ENCODE results near the gene TAF11L12.
"Not testable (repeated sequence)": the region's sequence is repeated elsewhere in the genome, so short reads cannot be mapped to it uniquely, and the experiment has no call there.

The TAF11L12 gene

DNA sequence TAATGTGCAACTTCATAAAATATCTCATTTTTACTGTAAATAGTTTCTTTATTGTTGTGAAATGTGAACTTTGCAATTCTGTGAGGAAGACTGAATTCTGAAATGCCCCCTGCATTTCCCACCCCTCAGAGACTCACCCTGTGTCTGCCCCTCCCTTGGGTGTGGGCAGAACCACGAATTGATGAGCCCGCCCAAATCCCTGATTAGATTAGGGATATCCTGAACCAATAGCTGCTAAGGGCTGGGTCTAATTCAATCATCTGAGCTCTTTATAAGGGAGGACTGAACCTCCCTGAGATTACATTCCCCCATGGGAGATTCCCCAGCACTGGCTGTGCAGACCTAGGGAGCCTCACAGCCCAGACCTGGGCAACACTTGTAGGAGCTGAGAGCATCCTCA, at the start of gene TAF11L12:
TAF11L12 (plus strand) TSS at position 301 of the 400 bp plus-strand sequence.
- DNase-seq (ENCODE audit: low read depth), result not testable (repeated sequence)

DNA sequence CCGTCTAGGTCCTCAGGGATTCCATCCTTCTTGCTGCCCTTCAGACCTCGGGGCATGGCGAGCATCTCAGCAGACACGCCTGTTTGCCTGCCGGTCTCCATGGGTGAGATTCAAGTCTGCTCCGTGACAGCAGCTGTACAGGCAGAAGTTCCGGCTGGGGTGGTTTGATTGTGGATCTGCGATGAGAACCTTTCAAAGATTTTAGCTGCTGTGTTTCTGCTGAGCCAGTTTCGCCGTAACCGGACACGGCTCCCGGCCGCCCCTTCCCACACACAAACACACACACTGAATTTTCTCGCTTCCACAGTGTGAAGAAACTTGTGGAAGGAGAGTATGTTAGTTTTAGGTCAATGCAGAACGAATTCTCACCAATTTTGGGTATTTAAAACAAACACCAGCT, 24.5 kb upstream of the TAF11L12 start, which contains the start of gene TAF11L7:
TAF11L7 (minus strand) TSS at position 101 of the 400 bp plus-strand sequence.
- not testable (repeated sequence) for DNase-seq (ENCODE audit: low read depth)

DNA sequence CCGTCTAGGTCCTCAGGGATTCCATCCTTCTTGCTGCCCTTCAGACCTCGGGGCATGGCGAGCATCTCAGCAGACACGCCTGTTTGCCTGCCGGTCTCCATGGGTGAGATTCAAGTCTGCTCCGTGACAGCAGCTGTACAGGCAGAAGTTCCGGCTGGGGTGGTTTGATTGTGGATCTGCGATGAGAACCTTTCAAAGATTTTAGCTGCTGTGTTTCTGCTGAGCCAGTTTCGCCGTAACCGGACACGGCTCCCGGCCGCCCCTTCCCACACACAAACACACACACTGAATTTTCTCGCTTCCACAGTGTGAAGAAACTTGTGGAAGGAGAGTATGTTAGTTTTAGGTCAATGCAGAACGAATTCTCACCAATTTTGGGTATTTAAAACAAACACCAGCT, 19.3 kb upstream of the TAF11L12 start, which contains the start of gene TAF11L8:
TAF11L8 (minus strand) TSS at position 101 of the 400 bp plus-strand sequence.
- DNase-seq (ENCODE audit: low read depth), result not testable (repeated sequence)

DNA sequence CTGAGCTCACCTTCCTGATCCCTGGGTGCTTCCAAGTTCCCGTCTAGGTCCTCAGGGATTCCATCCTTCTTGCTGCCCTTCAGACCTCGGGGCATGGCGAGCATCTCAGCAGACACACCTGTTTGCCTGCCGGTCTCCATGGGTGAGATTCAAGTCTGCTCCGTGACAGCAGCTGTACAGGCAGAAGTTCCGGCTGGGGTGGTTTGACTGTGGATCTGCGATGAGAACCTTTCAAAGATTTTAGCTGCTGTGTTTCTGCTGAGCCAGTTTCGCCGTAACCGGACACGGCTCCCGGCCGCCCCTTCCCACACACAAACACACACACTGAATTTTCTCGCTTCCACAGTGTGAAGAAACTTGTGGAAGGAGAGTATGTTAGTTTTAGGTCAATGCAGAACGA, 15.9 kb upstream of the TAF11L12 start, which contains the start of gene TAF11L9:
TAF11L9 (minus strand) TSS at position 140 of the 400 bp plus-strand sequence.
- DNase-seq (ENCODE audit: low read depth), result not testable (repeated sequence)

DNA sequence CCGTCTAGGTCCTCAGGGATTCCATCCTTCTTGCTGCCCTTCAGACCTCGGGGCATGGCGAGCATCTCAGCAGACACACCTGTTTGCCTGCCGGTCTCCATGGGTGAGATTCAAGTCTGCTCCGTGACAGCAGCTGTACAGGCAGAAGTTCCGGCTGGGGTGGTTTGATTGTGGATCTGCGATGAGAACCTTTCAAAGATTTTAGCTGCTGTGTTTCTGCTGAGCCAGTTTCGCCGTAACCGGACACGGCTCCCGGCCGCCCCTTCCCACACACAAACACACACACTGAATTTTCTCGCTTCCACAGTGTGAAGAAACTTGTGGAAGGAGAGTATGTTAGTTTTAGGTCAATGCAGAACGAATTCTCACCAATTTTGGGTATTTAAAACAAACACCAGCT, 12.5 kb upstream of the TAF11L12 start, which contains the start of gene TAF11L10:
TAF11L10 (minus strand) TSS at position 101 of the 400 bp plus-strand sequence.
- DNase-seq (ENCODE audit: low read depth), result not testable (repeated sequence)

DNA sequence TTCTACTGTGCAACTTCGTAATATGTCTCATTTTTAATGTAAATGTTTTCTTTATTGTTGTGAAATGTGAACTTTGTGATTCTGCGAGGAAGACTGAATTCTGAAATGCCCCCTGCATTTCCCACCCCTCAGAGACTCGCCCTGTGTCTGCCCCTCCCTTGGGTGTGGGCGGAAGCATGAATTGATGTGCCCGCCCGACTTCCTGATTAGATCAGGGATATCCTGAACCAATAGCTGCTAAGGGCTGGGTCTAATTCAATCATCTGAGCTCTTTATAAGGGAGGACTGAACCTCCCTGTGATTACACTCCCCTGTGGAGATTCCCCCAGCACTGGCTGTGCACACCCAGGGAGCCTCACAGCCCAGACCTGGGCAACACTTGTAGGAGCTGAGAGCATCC, 6.3 kb upstream of the TAF11L12 start, which contains the start of gene TAF11L11:
TAF11L11 (plus strand) TSS at position 304 of the 400 bp plus-strand sequence.
- DNase-seq (ENCODE audit: low read depth), result not testable (repeated sequence)

DNA sequence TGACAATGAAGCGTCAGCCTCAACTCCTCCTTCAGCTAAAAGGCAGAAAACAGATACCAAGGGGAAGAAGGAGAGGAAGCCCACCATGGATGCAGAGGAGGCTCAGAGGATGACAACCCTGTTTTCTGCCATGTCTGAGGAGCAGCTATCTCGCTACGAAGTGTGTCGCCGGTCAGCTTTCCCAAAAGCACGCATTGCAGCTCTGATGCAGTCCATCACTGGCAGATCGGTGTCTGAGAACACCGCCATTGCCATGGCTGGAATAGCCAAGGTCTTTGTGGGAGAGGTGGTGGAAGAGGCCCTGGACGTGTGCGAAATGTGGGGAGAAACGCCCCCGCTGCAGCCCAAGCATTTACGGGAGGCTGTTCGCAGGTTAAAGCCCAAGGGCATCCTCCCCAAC, 5.2 kb upstream of the TAF11L12 start:
- DNase-seq (ENCODE audit: low read depth), result no peak

DNA sequence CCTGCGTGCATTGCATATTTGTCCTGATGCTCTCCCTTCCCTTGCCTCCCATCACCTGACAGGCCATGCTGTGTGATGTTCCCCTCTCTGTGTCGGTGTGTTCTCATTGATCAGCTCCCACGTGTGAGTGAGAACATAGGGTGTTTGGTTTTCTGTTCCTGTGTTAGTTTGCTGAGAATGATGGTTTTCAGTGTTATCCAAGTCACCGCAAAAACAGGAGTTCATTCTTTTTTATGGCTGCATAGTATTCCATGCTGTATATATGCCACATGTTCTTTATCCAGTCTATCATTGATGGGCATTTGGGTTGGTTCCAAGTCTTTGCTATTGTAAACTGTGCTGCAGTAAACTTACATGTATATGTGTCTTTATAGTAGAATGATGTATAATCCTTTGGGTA, 2.7 kb upstream of the TAF11L12 start:
- not testable (repeated sequence) for DNase-seq (ENCODE audit: low read depth)

DNA sequence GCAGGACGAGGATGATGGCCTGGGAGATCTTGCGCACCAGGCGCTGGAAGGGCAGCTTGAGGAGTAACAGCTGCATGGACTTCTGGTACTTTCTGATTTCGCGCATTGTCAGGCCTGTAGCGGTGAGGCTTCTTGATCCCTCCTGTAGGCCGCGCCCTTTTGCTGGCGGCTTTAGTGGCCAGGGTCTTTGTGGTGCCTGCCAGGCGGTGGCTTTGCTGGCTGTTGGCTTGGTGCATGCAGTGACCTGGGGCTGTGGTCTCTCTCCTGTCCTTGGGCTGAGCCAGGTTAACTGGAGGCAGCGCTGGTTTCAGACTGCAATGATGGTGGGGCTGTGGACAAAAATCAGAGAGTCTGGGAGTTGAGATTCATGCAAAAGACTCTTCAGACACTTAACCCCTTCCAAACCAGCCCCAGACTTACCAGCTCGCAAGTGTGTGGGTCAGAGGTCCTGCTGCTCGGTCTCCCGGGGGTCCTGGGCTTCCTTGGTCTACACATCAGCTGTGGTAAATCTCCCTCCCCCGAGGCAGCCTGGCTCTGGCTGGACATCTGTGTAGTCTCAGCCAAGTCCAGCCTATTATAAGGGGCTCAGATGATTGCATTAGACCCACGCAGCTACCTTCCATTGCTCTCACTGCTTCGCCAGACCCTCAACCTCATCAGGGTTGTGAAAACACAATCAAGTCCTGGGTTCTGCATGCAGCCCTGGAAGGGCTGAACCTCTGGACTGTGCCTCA, 4.8 kb downstream of the TAF11L12 start:
- DNase-seq (ENCODE audit: low read depth), result no peak

DNA sequence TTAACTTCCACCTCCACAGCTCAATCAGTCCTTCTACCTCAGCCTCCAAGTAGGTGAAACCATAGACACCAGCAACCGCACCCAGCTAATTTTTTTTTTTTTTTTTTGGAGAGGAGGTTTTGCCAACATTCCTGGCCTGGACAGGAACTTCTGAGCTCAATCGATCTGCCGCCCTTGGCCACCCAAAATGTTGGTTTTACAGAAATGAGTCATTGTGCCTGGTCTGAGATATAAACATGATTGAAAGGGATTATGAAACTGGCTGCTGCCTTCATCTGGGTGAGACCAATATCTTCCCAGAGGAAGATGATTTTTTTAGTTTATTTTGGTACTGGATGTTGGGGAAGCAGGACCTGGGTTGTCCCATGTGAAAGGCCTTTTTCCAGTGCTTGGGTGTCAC, 9.2 kb downstream of the TAF11L12 start:
- DNase-seq (ENCODE audit: low read depth), result no peak

DNA sequence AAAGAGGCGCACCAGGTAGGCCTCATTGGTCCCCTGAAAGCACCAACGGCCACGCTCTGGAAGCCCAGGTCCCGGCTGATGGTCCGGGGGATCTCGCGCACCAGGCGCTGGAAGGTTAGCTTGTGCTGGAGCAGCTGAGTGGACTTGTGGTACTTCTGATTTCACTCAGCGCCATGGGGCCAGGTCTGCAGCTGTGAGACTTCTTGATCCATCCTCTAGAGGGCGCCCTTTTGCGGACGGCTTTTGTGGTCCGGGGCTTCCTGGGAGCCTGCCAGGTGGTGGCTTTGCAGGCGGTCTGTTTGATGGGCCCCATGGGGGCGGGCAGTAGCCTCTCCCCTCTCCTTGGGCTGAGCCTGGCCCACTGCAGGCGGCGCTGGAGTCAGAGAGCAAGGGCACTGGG, 10.4 kb downstream of the TAF11L12 start:
- DNase-seq (ENCODE audit: low read depth), result no peak

DNA sequence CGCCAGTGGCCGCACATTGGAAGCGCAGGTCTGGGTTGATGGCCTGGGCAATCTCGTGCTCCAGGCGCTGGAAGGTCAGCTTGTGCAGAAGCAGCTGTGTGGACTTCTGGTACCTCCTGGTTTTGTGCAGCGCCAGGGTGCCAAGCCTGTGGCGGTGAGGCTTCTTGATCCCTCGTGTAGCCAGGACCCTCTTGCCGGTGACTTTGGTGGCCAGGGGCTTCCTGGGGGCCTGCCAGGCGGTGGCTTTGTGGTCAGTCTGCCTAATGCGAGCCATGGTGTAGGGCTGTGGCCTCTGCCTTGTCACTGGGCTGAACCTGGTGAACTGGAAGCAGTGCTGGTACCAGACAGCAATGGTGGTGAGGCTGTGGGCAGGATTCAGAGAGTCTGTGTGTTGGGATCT, 15.5 kb downstream of the TAF11L12 start:
- no peak for DNase-seq (ENCODE audit: low read depth)

DNA sequence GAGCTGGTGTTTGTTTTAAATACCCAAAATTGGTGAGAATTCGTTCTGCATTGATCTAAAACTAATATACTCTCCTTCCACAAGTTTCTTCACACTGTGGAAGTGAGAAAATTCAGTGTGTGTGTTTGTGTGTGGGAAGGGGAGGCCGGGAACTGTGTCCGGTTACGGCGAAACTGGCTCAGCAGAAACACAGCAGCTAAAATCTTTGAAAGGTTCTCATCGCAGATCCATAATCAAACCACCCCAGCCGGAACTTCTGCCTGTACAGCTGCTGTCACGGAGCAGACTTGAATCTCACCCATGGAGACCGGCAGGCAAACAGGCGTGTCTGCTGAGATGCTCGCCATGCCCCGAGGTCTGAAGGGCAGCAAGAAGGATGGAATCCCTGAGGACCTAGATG, 21.6 kb downstream of the TAF11L12 start, which contains the start of gene TAF11L13:
TAF11L13 (plus strand) TSS at position 301 of the 400 bp plus-strand sequence.
- DNase-seq (ENCODE audit: low read depth), result not testable (repeated sequence)

DNA sequence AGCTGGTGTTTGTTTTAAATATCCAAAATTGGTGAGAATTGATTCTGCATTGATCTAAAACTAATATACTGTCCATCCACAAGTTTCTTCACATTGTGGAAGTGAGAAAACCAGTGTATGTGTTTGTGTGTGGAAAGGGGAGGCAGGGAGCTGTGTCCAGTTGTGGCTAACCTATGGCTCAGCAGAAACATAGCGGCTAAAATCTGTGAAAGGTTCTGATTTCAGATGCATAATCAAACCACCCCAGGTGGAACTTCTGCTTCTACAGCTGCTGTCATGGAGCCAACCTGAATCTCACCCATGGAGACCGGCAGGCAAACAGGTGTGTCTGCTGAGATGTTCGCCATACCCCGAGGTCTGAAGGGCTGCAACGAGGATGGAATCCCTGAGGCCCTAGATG, 24.0 kb downstream of the TAF11L12 start, which contains the start of gene TAF11L14:
TAF11L14 (plus strand) TSS at position 301 of the 400 bp plus-strand sequence.
- no peak for DNase-seq (ENCODE audit: low read depth)

DNA sequence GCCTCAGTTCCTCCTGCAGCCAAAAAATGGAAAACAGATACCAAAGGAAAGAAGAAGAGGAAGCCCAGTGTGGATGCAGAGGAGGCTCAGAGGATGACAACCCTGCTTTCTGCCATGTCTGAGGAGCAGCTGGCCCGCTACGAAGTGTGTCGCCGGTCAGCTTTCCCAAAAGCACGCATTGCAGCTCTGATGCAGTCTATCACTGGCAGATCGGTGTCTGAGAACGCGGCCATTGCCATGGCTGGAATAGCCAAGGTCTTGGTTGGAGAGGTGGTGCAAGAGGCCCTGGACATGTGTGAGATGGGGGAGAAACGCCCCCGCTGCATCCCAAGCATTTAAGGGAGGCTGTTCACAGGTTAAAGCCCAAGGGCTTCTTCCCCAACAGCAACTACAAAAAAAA, 39.0 kb downstream of the TAF11L12 start:
- not testable (repeated sequence) for DNase-seq (ENCODE audit: low read depth)

DNA sequence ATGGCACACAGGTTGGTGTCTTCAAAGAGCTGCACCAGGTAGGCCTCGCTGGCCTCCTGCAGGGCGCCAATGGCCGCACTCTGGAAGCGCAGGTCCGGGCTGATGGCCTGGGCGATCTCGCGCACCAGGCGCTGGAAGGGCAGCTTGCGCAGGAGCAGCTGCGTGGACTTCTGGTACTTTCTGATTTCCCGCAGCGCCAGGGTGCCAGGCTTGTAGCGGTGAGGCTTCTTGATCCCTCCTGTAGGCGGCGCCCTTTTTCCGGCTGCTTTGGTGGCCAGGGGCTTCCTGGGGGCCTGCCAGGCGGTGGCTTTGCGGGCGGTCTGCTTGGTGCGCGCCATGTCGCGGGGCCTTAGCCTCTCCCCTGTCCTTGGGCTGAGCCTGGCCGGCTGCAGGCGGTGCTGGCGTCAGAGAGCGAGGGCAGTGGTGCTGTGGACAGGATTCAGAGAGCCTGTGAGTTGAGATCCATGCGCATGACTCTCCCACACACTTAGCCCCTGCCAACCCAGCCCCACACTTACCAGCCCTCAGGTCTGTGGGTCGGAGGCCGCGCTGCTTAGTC, 45.1 kb downstream of the TAF11L12 start:
- not testable (repeated sequence) for DNase-seq (ENCODE audit: low read depth)

DNA sequence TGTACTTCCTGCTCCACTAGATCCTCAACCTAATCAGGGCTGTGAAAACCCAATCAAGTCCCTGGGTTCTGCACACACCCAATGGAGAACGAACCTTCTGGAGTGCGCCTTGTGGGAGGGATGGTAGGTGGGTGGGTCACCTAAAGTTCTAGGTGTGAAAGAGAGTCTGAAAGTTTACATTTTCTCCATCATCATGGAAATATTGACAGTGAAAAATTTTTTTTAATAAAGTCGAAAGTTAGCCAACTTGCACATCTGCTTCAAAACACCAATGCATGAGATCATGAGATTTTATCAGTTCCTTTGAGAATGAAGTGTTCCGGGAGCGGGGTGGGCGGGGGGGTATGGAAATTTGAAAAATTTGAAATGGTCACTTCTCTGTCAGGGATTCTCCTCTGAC, 45.7 kb downstream of the TAF11L12 start:
- DNase-seq (ENCODE audit: low read depth), result no peak
